ENCODE measurements around the gene PON1.

GRCh38 chr7:95267754-95268153 lies 56.6 kb downstream of the PON1 start:
- TF ChIP-seq POLR2AphosphoS5 (IDR thresholded peaks at IDR 0.05; ENCODE audit: low read depth) (no peak), CREB1 (CRISPR knock-in tag; IDR thresholded peaks at IDR 0.05; ENCODE audit: low read depth) (no peak), EZH2 (IDR thresholded peaks at IDR 0.05; ENCODE audit: low read depth, unreplicated experiment) (no peak)
- TF ChIP-seq, protein P1, sequence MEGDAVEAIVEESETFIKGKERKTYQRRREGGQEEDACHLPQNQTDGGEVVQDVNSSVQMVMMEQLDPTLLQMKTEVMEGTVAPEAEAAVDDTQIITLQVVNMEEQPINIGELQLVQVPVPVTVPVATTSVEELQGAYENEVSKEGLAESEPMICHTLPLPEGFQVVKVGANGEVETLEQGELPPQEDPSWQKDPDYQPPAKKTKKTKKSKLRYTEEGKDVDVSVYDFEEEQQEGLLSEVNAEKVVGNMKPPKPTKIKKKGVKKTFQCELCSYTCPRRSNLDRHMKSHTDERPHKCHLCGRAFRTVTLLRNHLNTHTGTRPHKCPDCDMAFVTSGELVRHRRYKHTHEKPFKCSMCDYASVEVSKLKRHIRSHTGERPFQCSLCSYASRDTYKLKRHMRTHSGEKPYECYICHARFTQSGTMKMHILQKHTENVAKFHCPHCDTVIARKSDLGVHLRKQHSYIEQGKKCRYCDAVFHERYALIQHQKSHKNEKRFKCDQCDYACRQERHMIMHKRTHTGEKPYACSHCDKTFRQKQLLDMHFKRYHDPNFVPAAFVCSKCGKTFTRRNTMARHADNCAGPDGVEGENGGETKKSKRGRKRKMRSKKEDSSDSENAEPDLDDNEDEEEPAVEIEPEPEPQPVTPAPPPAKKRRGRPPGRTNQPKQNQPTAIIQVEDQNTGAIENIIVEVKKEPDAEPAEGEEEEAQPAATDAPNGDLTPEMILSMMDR (conservative IDR thresholded peaks at IDR 0.05; ENCODE audit: low read depth in 2 of 2) = no peak
